ENCODE measurements around the gene TMCC3.
A peak's percentile ranks its signal among the peaks of the same experiment; 100 is the strongest.

The TMCC3 gene

GRCh38 chr12:94617101-94617500 lies 33.3 kb downstream of the TMCC3 start:
- Histone ChIP-seq H3K79me2 (ENCODE audit: control insufficient read depth, insufficient read depth, low read length, poor library complexity) (no peaks in the 10 kb centered on the region), H2AFZ (ENCODE audit: insufficient read depth, low read length, poor library complexity) (no peak overlapping the region), H3K27ac (ENCODE audit: low read depth, low read length) (peak overlapping the region; percentile 69), H3K23ac (ENCODE audit: low read length) (no peak overlapping the region), H3K79me1 (ENCODE audit: low read length) (peaks cover 22% of the 10 kb centered on the region), H3K4me3 (ENCODE audit: low read depth, low read length) (no peak overlapping the region), H4K8ac (ENCODE audit: low read depth, low read length) (peak overlapping the region; percentile 57), H3K36me3 (ENCODE audit: control insufficient read depth in 1 of 2, insufficient read depth in 2 of 2, low read length in 2 of 2) (no peaks in the 10 kb centered on the region), H3K14ac (ENCODE audit: low read length) (peak overlapping the region; percentile 66), H2BK12ac (ENCODE audit: low read length) (peak overlapping the region; percentile 53), H4K91ac (ENCODE audit: low read depth, low read length) (peak overlapping the region; percentile 69), H2AK5ac (ENCODE audit: low read length) (peak overlapping the region; percentile 49), H3K9ac (ENCODE audit: low read length) (no peak overlapping the region), H2BK120ac (ENCODE audit: insufficient read depth, low read length, poor library complexity) (peak overlapping the region; percentile 61), H3K4me2 (ENCODE audit: low read length) (no peak overlapping the region), H4K12ac (ENCODE audit: low read depth, low read length) (no peak overlapping the region), H3K27me3 (ENCODE audit: insufficient read depth, low read length) (no peaks in the 10 kb centered on the region), H3K18ac (ENCODE audit: low read length) (peak overlapping the region; percentile 90), H3K4me1 (ENCODE audit: control insufficient read depth in 1 of 2, insufficient read depth in 2 of 2, low read length in 2 of 2) (peaks cover 28 to 45% of the 10 kb centered on the region in 2 experiments), H2BK5ac (ENCODE audit: low read depth, low read length, poor library complexity) (peak overlapping the region; percentile 42), H3K4ac (ENCODE audit: low read depth, low read length) (peak overlapping the region; percentile 39), H3K9me3 (ENCODE audit: insufficient read depth, low read depth, low read length) (no peaks in the 10 kb centered on the region)
- no peak for DNase-seq
- WGBS (ENCODE audit: extremely low coverage, insufficient coverage, insufficient read length): no CpG with 5 or more reads among the region's 3 CpGs

GRCh38 chr12:94616203-94616729 lies 34.1 kb downstream of the TMCC3 start:
- peak overlapping the region; percentile 69 for H4K91ac ChIP-seq (ENCODE audit: low read depth, low read length)
- H3K18ac ChIP-seq (ENCODE audit: low read length): peak overlapping the region; percentile 90
- no peaks in the 10 kb centered on the region for H3K79me2 ChIP-seq (ENCODE audit: control insufficient read depth, insufficient read depth, low read length, poor library complexity)
- H4K8ac ChIP-seq (ENCODE audit: low read depth, low read length): peak overlapping the region; percentile 62
- no peak overlapping the region for H4K12ac ChIP-seq (ENCODE audit: low read depth, low read length)
- H2AK5ac ChIP-seq (ENCODE audit: low read length): no peak overlapping the region
- peak overlapping the region; percentile 36 for H3K14ac ChIP-seq (ENCODE audit: low read length)
- H3K79me1 ChIP-seq (ENCODE audit: low read length): peaks cover 19% of the 10 kb centered on the region
- no peak overlapping the region for H3K4me3 ChIP-seq (ENCODE audit: low read depth, low read length)
- no peaks in the 10 kb centered on the region for H3K27me3 ChIP-seq (ENCODE audit: insufficient read depth, low read length)
- peak overlapping the region; percentile 53 for H2BK12ac ChIP-seq (ENCODE audit: low read length)
- H3K36me3 ChIP-seq (ENCODE audit: control insufficient read depth in 1 of 2, insufficient read depth in 2 of 2, low read length in 2 of 2): no peaks in the 10 kb centered on the region
- no peak overlapping the region for H3K9ac ChIP-seq (ENCODE audit: low read length)
- peak overlapping the region; percentile 27 for H2BK120ac ChIP-seq (ENCODE audit: insufficient read depth, low read length, poor library complexity)
- H3K4me2 ChIP-seq (ENCODE audit: low read length): peak overlapping the region; percentile 40
- peak; percentile 24 to 67 for DNase-seq
- no peaks in the 10 kb centered on the region for H3K9me3 ChIP-seq (ENCODE audit: insufficient read depth, low read depth, low read length)
- no peak overlapping the region for H2BK5ac ChIP-seq (ENCODE audit: low read depth, low read length, poor library complexity)
- WGBS (ENCODE audit: extremely low coverage, insufficient coverage, insufficient read length): no CpG with 5 or more reads among the region's 11 CpGs
- H3K23ac ChIP-seq (ENCODE audit: low read length): no peak overlapping the region
- peak overlapping the region; percentile 69 for H3K27ac ChIP-seq (ENCODE audit: low read depth, low read length)
- H3K4ac ChIP-seq (ENCODE audit: low read depth, low read length): no peak overlapping the region
- H2AFZ ChIP-seq (ENCODE audit: insufficient read depth, low read length, poor library complexity): no peak overlapping the region
- H3K4me1 ChIP-seq (ENCODE audit: control insufficient read depth in 1 of 2, insufficient read depth in 2 of 2, low read length in 2 of 2): peaks cover 26 to 38% of the 10 kb centered on the region in 2 experiments

GRCh38 chr12:94615260-94616181 lies 34.8 kb downstream of the TMCC3 start:
- Histone ChIP-seq H3K4me3 (ENCODE audit: low read depth, low read length) (peak overlapping the region; percentile 32), H4K12ac (ENCODE audit: low read depth, low read length) (no peak overlapping the region), H2BK120ac (ENCODE audit: insufficient read depth, low read length, poor library complexity) (peak overlapping the region; percentile 70), H2AFZ (ENCODE audit: insufficient read depth, low read length, poor library complexity) (no peak overlapping the region), H2BK5ac (ENCODE audit: low read depth, low read length, poor library complexity) (peak overlapping the region; percentile 17), H3K23ac (ENCODE audit: low read length) (no peak overlapping the region), H3K18ac (ENCODE audit: low read length) (peak overlapping the region; percentile 15), H3K4me1 (ENCODE audit: control insufficient read depth in 1 of 2, insufficient read depth in 2 of 2, low read length in 2 of 2) (peaks cover 26 to 38% of the 10 kb centered on the region in 2 experiments), H2BK12ac (ENCODE audit: low read length) (peak overlapping the region; percentile 85), H3K9me3 (ENCODE audit: insufficient read depth, low read depth, low read length) (no peaks in the 10 kb centered on the region), H3K4ac (ENCODE audit: low read depth, low read length) (peak overlapping the region; percentile 57), H3K27me3 (ENCODE audit: insufficient read depth, low read length) (no peaks in the 10 kb centered on the region), H3K79me2 (ENCODE audit: control insufficient read depth, insufficient read depth, low read length, poor library complexity) (no peaks in the 10 kb centered on the region), H2AK5ac (ENCODE audit: low read length) (peak overlapping the region; percentile 61), H4K91ac (ENCODE audit: low read depth, low read length) (peak overlapping the region; percentile 80), H3K14ac (ENCODE audit: low read length) (peak overlapping the region; percentile 22), H3K9ac (ENCODE audit: low read length) (peak overlapping the region; percentile 5), H3K4me2 (ENCODE audit: low read length) (peak overlapping the region; percentile 40), H3K79me1 (ENCODE audit: low read length) (peaks cover 19% of the 10 kb centered on the region), H4K8ac (ENCODE audit: low read depth, low read length) (peak overlapping the region; percentile 17), H3K36me3 (ENCODE audit: control insufficient read depth in 1 of 2, insufficient read depth in 2 of 2, low read length in 2 of 2) (no peaks in the 10 kb centered on the region), H3K27ac (ENCODE audit: low read depth, low read length) (peak overlapping the region; percentile 69)
- WGBS (ENCODE audit: extremely low coverage, insufficient coverage, insufficient read length): no CpG with 5 or more reads among the region's 14 CpGs
- DNase-seq: peak; percentile 63 to 80

GRCh38 chr12:94614288-94614721 lies 36.1 kb downstream of the TMCC3 start:
- no CpG with 5 or more reads among the region's 3 CpGs for WGBS (ENCODE audit: extremely low coverage, insufficient coverage, insufficient read length)
- H3K23ac ChIP-seq (ENCODE audit: low read length): no peak overlapping the region
- H3K27me3 ChIP-seq (ENCODE audit: insufficient read depth, low read length): no peaks in the 10 kb centered on the region
- no peak overlapping the region for H4K91ac ChIP-seq (ENCODE audit: low read depth, low read length)
- no peak overlapping the region for H2AK5ac ChIP-seq (ENCODE audit: low read length)
- peak in 1 of 2 donors; percentile 54 for DNase-seq
- H2BK12ac ChIP-seq (ENCODE audit: low read length): no peak overlapping the region
- peak overlapping the region; percentile 66 for H2BK5ac ChIP-seq (ENCODE audit: low read depth, low read length, poor library complexity)
- H3K79me2 ChIP-seq (ENCODE audit: control insufficient read depth, insufficient read depth, low read length, poor library complexity): no peaks in the 10 kb centered on the region
- peaks cover 23 to 35% of the 10 kb centered on the region in 2 experiments for H3K4me1 ChIP-seq (ENCODE audit: control insufficient read depth in 1 of 2, insufficient read depth in 2 of 2, low read length in 2 of 2)
- no peak overlapping the region for H3K4me3 ChIP-seq (ENCODE audit: low read depth, low read length)
- H3K36me3 ChIP-seq (ENCODE audit: control insufficient read depth in 1 of 2, insufficient read depth in 2 of 2, low read length in 2 of 2): no peaks in the 10 kb centered on the region
- H3K4me2 ChIP-seq (ENCODE audit: low read length): peak overlapping the region; percentile 21
- no peak overlapping the region for H3K14ac ChIP-seq (ENCODE audit: low read length)
- H3K79me1 ChIP-seq (ENCODE audit: low read length): peaks cover 19% of the 10 kb centered on the region
- H2BK120ac ChIP-seq (ENCODE audit: insufficient read depth, low read length, poor library complexity): no peak overlapping the region
- no peak overlapping the region for H3K18ac ChIP-seq (ENCODE audit: low read length)
- no peak overlapping the region for H3K4ac ChIP-seq (ENCODE audit: low read depth, low read length)
- H3K9ac ChIP-seq (ENCODE audit: low read length): no peak overlapping the region
- H3K9me3 ChIP-seq (ENCODE audit: insufficient read depth, low read depth, low read length): no peaks in the 10 kb centered on the region
- peak overlapping the region; percentile 60 for H3K27ac ChIP-seq (ENCODE audit: low read depth, low read length)
- H4K8ac ChIP-seq (ENCODE audit: low read depth, low read length): peak overlapping the region; percentile 53
- no peak overlapping the region for H2AFZ ChIP-seq (ENCODE audit: insufficient read depth, low read length, poor library complexity)
- H4K12ac ChIP-seq (ENCODE audit: low read depth, low read length): no peak overlapping the region

All from trophoblast cell (in vitro differentiated cells and primary cell).